Activated CD8-positive, alpha-beta memory T cell treated with anti-CD3 and anti-CD28 coated beads for 4 hours (primary cell): ENCODE measurements around the gene FAM221A.
"Not testable (repeated sequence)": the region's sequence is repeated elsewhere in the genome, so short reads cannot be mapped to it uniquely, and the experiment has no call there.

ENCODE experiments used
- DNase-seq, 2 donors: peaks; one replicate each; pipeline ENCODE4 v3.0.0-alpha.2; 2020; ENCODE audit warnings: low read depth in 2 of 2

The FAM221A gene

DNA sequence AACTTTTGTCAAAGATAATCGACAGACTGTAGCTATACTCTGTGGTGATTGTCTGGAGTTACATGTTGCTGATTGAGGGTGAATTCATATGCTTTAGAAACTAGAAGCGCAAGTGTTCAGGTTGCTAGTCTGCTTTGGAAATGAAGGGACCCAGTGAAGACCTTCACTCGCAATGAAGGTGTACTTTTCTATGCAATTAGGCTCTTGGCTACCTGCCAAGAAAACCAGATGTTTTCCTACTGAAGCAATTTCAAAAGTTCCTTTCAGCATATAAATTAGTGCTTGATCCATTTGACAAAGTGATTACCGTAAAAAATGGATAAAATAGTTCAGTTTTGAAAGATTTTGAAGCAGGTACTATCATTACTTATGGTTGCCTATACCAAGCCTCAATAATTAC, 20.0 kb downstream of the FAM221A start:
- no peak for DNase-seq

DNA sequence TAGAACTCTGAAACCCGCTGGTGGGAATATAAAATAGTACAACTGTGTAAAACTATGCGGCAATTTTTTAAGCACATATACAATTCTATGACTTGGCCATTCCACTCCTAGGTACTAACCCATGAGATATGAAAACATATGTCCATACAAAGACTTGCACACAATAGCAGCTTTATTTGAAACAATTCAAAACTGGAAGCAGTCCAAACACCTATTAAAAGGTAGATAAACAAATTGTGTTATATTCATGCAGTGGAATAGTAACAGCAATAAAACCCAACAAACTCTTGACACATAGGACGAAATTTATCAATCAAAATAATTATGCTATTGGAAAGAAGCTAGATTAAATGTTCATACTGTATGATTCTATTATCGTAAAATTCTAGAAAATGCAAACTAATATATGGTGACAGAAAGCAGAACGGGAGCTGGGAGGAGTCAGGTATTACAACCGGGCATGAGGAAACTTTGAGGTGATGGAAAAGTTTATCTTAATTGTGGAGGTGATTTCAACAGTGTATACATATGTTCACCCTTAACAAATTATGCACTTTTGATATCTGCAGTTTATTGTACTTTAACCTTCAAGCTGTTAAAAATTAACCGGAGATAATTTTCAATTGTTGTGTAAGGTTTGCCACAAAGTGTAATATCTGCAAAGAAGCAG, 29.2 kb downstream of the FAM221A start:
- DNase-seq = no peak

DNA sequence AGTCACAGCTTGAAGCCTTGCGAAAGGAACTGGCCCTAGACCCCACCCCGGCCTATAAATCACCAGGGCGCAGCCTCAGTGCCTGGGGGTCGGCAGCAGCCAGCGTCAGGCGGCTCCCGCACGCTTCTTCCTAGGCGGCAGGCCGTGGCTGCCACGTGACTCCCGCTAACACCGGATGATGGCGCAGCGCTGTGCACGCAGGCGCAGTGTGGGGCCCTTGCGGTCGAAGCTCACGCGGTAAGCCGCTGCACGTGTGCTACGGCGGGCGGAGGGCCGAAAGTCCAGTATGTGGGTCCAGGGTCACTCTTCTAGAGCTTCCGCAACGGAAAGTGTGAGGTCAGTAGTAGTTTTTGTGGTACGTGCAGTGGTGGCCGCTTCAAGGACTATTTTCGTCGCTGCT, 30.0 kb downstream of the FAM221A start, which contains the start of gene STK31:
STK31 (plus strand) TSS at position 220 of the 400 bp plus-strand sequence; CDS start at position 287, 67 bp downstream.
- DNase-seq = no peak

DNA sequence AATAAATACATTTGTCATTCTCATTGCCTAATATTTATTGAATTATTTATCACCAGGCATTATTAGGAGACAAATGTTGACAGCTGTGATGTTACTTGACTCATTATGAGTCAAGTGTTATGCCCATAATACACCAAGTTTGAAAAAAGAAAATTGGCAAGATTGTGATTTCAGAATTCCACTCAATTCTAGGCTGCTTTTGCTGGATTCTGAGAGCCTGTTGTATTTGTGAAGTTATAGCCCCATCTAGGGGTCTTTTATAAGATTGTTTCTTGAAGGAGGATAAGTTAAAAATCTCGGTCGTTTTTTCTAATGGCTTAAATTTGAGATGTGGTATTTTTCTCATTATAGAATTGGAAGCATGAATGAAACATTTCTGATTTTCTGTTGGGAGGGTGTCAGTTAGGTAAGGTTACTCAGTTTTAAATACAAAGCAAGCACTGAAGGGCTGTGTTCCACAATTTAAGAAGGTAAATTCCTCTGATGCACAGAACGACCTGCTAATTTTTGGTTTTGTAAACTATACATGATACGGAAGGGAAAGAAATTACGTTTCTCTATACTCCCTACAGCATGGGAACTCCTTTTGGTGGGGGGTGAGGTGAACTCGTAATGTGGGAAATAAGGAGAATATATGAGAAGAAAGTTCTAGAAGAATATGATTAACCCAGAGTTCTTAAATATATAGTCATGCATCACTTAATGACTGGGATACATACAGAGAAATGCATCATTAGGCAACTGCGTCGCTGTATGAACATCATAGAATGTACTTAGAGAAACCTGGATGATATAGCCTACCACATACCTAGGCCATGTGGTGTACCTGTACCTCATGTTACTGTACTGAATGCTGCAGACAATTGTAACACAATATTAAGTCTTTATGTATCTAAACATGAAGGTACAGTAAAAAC, 32.6 kb downstream of the FAM221A start:
- no peak for DNase-seq

DNA sequence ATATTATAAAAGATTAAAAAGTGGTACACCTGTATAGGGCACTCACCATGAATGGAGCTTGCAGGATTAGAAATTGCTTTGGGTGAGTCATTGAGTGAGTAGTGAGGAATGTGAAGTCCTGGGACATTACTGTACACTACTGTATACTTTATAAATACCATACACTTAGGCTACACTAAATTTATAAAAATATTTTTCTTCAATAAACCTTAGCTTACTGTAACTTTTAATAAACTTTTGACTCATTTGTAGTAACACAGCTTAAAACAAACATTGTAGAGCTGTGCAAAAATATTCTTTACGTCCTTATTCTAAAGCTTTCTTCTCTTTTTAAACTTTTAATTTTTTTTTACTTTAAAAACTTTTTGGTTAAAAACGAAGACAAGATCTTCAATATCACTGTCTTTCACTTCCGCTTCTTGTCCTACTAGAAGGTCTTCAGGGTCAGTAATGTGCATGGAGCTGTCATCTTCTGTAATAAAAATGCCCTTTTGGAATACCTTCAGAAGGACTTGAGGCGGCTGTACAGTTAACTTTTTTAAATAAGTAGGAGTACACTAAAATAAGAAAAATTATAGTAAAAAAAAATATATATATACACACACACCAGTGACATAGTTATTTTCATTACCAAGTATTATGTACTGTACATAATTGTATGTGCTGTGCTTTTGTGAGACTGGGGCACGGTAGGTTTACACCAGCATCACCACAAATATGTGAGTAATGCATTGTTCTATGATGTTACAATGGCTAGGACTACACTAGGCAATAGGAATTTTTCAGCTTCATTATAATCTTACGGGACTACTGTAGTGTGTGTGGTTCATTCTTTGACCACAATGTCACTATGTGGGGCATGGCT, 33.5 kb downstream of the FAM221A start:
- DNase-seq = no peak

DNA sequence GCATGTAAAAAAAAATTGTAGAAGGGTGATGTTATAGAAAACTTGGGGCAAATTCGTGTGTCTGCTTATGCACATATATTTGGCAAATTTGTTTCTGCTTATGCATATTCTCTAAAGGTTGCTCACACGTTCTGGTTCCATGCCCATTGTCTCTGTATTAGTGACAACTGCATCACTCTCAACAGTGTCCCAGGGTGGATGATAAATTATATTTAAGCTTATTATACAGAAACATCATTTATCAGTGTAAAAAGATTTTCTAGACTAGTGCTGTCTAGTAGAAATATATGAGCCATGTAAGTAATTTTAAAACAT, 34.1 kb downstream of the FAM221A start:
- no peak for DNase-seq

DNA sequence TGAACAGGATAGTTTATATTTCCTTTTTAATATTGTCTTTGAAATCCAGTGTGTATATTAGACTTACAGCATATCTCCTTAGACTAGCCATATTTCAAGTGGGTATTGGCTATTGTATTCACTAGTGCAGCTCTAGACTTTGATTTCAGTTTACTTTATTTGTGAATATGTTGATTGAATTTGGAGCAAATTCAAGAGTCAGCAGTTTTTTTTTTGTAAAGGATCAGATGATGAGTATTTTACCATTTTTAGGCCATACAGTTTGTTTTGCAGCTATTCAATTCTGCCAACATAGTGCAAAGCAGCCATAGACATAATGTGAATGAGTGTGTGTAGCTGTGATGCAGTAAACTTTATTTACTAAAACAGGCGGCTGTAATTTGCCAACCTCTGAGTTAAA, 34.6 kb downstream of the FAM221A start:
- no peak for DNase-seq

DNA sequence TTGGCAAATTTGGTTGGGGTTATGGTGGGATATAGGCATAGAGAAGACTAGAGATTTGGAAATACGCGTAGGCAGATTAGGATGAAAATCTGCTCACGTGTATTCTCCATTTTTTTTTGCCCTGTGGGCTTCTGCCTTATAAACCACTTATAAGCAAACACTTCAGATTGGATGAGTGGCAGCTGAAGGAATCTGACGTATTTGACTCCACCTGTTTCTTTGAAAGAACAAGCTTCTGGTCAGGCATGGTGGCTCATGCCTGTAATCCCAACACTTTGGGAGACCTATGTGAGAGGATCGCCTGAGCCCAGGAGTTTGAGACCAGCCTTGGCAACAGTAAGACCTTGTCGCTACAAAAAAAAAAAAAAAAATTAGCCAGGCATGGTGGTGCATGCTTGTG, 35.1 kb downstream of the FAM221A start:
- no peak for DNase-seq

DNA sequence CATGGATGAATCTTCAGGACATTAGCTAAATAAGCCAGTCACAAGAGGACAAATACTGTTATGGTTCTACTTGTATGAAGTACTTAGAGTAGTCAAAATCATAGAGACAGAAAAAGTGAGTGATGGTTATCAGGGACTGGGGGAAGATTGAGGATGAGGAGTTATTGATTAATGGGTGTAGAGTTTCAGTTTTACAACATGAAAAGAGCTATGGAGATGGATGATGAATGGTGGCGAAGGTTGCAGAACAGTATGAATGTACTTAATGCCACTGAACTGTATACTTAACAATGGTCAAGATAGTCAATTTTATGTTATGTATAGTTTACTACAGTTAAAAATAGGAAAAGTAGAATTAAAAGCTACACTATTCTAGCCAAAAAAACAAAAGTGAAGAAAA, 37.8 kb downstream of the FAM221A start:
- DNase-seq = no peak

DNA sequence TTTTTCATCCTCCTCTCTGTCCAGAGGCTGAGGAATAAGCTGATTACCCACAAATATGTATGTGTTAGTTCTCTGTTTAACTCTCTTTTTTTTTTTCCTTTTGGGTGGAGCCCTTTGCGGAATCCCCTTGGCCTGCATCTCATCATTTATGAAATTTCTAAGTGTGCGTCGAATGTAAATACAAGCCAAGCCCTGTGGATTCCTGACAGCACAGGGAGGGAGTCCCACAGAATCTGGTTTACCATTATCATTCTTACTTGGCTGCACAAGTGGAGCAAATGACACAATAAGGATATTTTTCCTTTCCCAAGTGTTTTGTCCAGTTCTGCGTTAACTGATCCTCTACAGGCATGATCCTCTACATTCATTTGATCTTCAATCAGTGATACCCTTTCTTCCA, 41.5 kb downstream of the FAM221A start:
- DNase-seq = no peak

DNA sequence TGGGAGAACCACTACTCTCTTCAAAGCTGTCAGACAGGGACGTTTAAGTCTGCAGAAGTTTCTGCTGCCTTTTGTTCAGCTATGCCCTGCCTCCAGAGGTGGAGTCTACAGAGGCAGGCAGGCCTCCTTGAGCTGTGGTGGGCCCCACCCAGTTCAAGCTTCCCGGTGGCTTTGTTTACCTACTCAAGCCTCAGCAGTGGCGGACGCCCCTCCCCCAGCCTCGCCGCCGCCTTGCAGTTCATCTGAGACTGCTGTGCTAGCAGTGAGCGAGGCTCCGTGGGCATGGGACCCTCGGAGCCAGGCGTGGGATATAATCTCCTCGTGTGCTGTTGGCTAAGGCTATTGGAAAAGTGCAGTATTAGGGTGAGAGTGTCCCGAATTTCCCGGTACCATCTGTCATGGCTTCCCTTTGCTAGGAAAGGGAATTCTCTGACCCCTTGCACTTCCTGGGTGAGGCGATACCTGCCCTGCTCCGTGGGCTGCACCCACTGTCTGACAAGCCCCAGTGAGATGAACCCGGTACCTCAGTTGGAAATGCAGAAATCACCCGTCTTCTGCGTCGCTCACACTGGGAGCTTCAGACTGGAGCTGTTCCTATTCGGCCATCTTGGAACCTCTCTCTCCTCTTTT, 42.7 kb downstream of the FAM221A start:
- not testable (repeated sequence) for DNase-seq

DNA sequence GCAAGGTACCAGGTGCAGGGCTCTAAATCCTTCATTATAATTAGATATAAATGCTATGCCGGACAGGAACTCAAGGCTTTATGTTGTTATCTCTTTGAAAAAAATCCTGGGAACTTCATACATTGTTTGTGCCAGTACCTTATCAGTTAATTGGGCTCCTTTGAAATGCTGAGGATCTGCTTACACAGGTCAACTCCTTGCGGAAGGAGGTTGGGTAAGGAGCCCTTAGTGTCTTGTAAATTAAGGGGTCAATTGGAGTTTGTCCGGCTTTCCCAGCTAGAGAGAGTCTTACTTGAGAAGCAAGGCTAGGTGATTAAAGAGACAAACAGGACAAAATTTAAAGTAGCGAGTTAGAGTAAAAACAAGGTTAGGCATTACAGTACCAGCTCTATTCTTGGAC, 44.1 kb downstream of the FAM221A start:
- not testable (repeated sequence) for DNase-seq

DNA sequence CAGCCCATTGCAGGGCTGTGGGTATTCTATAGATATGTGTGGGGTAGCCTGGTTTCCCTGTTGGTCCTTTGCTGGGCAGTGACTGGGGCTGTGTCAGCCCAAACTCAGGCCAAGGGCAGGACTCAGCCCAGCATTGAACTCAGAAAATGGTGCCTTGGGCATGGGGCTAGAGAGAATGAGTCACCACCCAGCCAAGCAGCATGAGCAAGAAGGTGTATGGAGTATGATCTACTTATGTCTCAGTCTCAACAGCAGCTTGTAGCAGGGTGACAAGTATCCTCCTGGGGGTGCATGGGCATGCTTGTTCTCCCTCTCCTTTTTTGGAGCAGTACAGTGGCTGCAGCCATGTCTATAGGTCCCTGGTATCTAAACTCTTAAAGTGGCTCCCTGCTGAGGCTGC, 62.1 kb downstream of the FAM221A start:
- no peak for DNase-seq

DNA sequence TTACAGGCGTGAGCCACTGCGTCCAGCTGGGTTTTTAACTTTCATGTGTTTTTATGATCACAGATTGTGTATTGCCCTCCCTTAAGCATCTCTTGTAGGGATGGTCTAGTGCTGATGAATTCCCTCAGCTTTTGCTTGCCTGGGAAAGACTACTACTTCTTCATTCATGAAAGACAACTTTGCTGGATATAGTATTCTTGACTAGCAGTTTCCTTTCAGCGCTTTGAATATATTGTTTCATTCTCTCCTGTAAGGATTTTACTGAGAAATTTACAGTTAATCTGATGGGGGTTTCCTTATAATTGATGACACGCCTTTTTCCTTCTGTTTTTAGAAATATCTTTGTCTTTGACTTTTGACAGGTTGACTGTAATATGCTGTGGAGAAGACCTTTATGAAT, 63.2 kb downstream of the FAM221A start:
- DNase-seq = no peak

DNA sequence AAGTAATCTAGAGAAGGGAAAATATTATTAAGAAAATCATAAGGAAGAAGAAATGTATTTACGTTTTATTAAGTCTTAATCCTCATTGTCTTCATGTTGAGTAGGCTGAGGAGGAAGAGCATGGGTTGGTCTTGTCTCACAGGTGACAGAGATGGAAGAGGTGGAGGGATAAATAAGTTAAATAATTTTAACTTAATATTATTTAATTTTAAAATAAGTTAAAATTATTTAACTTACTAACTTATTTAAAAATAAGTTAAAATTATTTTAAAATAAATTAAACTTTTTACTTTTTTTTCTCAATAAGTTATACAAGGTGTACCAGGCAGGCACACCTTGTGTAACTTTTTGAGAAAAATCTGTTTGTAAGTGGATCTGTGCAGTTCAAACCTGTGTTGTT, 66.6 kb downstream of the FAM221A start:
- DNase-seq = no peak

DNA sequence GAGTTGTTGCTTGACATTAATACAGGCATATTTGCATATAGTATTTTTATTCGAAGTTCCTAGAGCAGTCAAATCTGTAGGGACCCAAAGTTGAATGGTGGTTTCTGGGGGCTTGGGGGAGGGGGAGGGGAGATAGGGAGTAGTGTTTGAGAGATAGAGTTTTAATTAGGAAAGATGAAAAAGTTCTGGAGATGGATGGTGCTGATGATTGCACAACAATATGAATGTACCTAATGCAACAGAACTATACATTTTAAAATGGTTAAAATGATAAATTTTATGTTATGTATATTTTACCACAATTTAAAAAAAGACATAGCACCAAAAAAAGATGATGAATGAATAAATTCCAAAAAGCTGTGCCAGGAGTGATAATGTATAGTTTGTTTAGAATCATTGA, 71.9 kb downstream of the FAM221A start:
- no peak for DNase-seq
